Fibroblast of skin of right biceps (primary cell): ENCODE measurements around the gene FXN.
"Not testable (repeated sequence)": the region's sequence is repeated elsewhere in the genome, so short reads cannot be mapped to it uniquely, and the experiment has no call there.

ENCODE experiments used
- DNase-seq: peaks from one replicate; pipeline ENCODE4 v3.0.0-alpha.2; 2013

FXN gene

GRCh38 chr9:69027355-69028097 lies 8.0 kb upstream of the FXN start:
- DNase-seq: peak; percentile 29

GRCh38 chr9:69028754-69029153 lies 6.8 kb upstream of the FXN start:
- DNase-seq: no peak

GRCh38 chr9:69029535-69029934 lies 6.0 kb upstream of the FXN start:
- no peak for DNase-seq

- peak; percentile 22 for DNase-seq
These were observed 4.5 kb upstream of the FXN start for GRCh38 chr9:69030851-69031645.

- DNase-seq: no peak
These were observed 1.5 kb upstream of the FXN start for GRCh38 chr9:69034071-69034470.

GRCh38 chr9:69036309-69036708 lies 757 bp downstream of the FXN start:
- DNase-seq: peak; percentile 1

GRCh38 chr9:69036799-69037198 lies 1.2 kb downstream of the FXN start:
- DNase-seq: no peak

- DNase-seq: no peak
These were observed 5.1 kb downstream of the FXN start for GRCh38 chr9:69040646-69041045.

- peak; percentile 25 for DNase-seq
These were observed 9.0 kb downstream of the FXN start for GRCh38 chr9:69044240-69045219.

GRCh38 chr9:69045821-69046220 lies 10.3 kb downstream of the FXN start:
- DNase-seq: no peak

- no peak for DNase-seq
These were observed 11.2 kb downstream of the FXN start for GRCh38 chr9:69046723-69047122.

- no peak for DNase-seq
These were observed 11.8 kb downstream of the FXN start for GRCh38 chr9:69047371-69047770.

- no peak for DNase-seq
These were observed 13.5 kb downstream of the FXN start for GRCh38 chr9:69049094-69049493.

GRCh38 chr9:69050936-69051335 lies 15.4 kb downstream of the FXN start:
- not testable (repeated sequence) for DNase-seq

GRCh38 chr9:69054989-69055388 lies 19.4 kb downstream of the FXN start:
- DNase-seq: no peak

- peak; percentile 12 for DNase-seq
These were observed 20.8 kb downstream of the FXN start for GRCh38 chr9:69056191-69056815.

GRCh38 chr9:69058101-69058500 lies 22.5 kb downstream of the FXN start:
- no peak for DNase-seq

GRCh38 chr9:69060766-69061165 lies 25.2 kb downstream of the FXN start:
- DNase-seq: no peak

- DNase-seq: no peak
These were observed 26.6 kb downstream of the FXN start for GRCh38 chr9:69062195-69062594.

GRCh38 chr9:69063839-69064238 lies 28.3 kb downstream of the FXN start:
- no peak for DNase-seq

GRCh38 chr9:69065660-69066059 lies 30.1 kb downstream of the FXN start:
- DNase-seq: no peak

- no peak for DNase-seq
These were observed 31.4 kb downstream of the FXN start for GRCh38 chr9:69066955-69067354.

GRCh38 chr9:69070201-69070600 lies 34.6 kb downstream of the FXN start:
- no peak for DNase-seq
